Measurements from ENCODE around the gene RTL10.

The RTL10 gene

GRCh38 chr22:19900707-19901436, 46.2 kb upstream of the RTL10 start:
- FAIRE-seq (no peak), DNase-seq (ENCODE audit: insufficient read length, low spot score) (no peak)
- TF ChIP-seq CTCF (IDR thresholded peaks at IDR 0.05; ENCODE audit: insufficient read depth, missing control alignments) = no peak

GRCh38 chr22:19898831-19899567, 44.3 kb upstream of the RTL10 start:
- DNase-seq (ENCODE audit: insufficient read length, low spot score) (no peak), FAIRE-seq (no peak)
- TF ChIP-seq CTCF (IDR thresholded peaks at IDR 0.05; ENCODE audit: insufficient read depth, missing control alignments) = no peak

GRCh38 chr22:19898145-19898544, 43.5 kb upstream of the RTL10 start:
- FAIRE-seq (no peak), DNase-seq (ENCODE audit: insufficient read length, low spot score) (no peak)
- TF ChIP-seq CTCF (IDR thresholded peaks at IDR 0.05; ENCODE audit: insufficient read depth, missing control alignments) = no peak

GRCh38 chr22:19897726-19898125, 43.1 kb upstream of the RTL10 start:
- no peak for TF ChIP-seq CTCF (IDR thresholded peaks at IDR 0.05; ENCODE audit: insufficient read depth, missing control alignments)
- FAIRE-seq (no peak), DNase-seq (ENCODE audit: insufficient read length, low spot score) (no peak)

GRCh38 chr22:19896665-19897355, 42.1 kb upstream of the RTL10 start:
- FAIRE-seq = no peak
- no peak for TF ChIP-seq CTCF (IDR thresholded peaks at IDR 0.05; ENCODE audit: insufficient read depth, missing control alignments)
- no peak for DNase-seq (ENCODE audit: insufficient read length, low spot score)

GRCh38 chr22:19895160-19895849, 40.6 kb upstream of the RTL10 start:
- FAIRE-seq (no peak), DNase-seq (ENCODE audit: insufficient read length, low spot score) (no peak)
- TF ChIP-seq CTCF (IDR thresholded peaks at IDR 0.05; ENCODE audit: insufficient read depth, missing control alignments) = no peak
